NCI-H1417 (cell line): ENCODE measurements around the gene ADM.

ENCODE experiments used
- DNase-seq, 3 experiments: peaks; one replicate each; lab custom pipeline; 2025; lab: John Stamatoyannopoulos, UW

The ADM gene

DNA sequence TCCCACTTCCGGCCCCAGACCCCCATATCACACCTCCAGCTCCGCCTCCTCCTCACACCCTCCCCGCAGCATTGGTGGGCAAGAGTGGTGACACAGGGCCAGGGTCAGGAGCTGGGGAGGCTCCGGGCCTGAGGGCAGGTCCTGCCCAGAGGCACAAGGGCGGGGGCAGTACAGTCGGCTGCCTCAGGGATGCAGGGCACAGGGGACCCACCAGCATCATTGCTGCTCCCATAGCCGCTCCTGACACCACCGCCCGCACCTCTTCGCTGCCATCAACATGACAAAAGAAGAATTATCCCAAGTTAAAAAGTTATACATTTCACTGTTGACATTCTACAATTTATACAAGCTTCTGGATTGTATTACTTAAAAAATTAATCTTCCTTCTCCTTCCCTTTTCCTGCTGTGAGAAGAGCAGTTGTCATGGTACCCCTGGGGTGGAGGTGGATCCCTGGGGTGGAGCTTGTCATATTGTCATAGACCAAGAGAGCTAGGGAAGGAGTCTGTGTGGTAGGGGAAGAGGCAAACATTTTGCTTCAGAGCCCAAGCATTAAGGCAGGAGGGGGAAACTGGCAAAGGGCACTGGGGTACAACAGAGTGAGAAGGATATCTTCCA, 15.0 kb upstream of the ADM start:
- DNase-seq, result no peak

GRCh38 chr11:10291801-10292638, 12.9 kb upstream of the ADM start:
- DNase-seq, result no peak

- peak; percentile 72 to 86 (median 77) for DNase-seq
Observed at GRCh38 chr11:10293423-10294289, 11.2 kb upstream of the ADM start, which contains the start of gene SBF2. SBF2 (minus strand) TSS chr11:10294219; CDS start chr11:10294069, 150 bp downstream.

- peak in 2 of 3 experiments; percentile 73 to 78 for DNase-seq
Observed at GRCh38 chr11:10294290-10294953, 10.5 kb upstream of the ADM start.

GRCh38 chr11:10295064-10295901, 9.6 kb upstream of the ADM start:
- no peak for DNase-seq

- peak in 1 of 3 experiments; percentile 92 for DNase-seq
Observed at GRCh38 chr11:10298342-10298741, 6.5 kb upstream of the ADM start.

- DNase-seq, result no peak
Observed at GRCh38 chr11:10301656-10302358, 3.1 kb upstream of the ADM start.

DNA sequence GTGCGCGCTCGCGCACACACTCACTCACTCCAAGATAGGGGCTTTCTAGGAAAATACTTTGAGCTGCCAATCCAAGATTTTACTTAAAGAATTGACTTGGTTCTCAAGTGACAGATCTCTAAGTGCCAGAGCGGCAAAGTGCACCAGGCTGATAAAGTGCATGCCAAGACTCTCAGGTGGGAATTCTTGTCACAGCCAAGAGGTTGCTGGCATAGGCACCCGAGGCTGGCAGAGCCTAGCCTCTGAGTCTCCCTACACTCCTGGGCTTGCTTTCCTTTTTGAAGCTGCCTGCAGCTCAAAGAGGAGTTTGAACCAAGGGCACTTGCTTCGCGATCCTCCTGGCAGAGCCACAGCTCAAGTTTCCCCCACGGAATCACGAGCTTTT, 2.5 kb upstream of the ADM start:
- peak in 1 of 3 experiments; percentile 78 for DNase-seq

DNA sequence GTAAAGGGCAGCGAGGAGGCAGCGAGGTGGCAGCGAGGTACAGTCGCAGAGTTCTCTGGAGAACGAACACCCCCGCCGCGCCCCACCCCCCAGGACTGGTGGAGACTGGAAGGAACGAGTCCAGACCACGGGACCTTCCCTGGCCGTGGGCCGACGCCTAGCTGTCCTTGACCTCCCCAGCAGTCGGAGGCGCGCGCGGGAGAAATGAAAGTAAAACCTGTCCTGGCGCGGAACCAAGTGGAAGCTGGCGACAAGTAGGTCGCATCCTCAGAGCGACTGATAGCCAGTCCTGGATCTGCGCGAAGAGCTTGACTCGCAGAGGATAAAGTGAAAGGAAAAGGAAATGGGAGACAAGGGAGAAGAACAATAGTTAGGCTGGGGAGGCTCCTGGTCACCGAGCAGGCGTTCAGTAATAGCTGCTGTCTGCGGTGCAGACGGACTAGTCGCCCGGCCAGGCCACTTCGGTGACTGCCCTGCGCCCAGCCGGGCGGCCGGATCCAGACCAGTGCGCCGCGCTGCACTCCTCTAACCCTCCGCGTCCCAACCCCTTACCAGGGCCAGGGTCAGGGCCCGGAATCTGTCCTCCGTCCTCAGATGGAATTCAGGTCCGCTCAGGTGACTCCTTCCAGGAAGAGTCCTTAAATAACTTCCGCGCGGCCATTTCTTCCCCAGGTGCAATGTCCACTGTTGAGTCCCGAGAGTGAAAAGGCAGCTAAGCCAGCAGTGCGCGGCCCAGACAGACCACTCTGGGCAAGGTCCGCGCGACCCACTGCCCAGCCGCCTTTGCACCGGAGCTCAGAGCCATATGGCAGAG, 1.9 kb upstream of the ADM start:
- peak; percentile 61 to 80 (median 78) for DNase-seq

DNA sequence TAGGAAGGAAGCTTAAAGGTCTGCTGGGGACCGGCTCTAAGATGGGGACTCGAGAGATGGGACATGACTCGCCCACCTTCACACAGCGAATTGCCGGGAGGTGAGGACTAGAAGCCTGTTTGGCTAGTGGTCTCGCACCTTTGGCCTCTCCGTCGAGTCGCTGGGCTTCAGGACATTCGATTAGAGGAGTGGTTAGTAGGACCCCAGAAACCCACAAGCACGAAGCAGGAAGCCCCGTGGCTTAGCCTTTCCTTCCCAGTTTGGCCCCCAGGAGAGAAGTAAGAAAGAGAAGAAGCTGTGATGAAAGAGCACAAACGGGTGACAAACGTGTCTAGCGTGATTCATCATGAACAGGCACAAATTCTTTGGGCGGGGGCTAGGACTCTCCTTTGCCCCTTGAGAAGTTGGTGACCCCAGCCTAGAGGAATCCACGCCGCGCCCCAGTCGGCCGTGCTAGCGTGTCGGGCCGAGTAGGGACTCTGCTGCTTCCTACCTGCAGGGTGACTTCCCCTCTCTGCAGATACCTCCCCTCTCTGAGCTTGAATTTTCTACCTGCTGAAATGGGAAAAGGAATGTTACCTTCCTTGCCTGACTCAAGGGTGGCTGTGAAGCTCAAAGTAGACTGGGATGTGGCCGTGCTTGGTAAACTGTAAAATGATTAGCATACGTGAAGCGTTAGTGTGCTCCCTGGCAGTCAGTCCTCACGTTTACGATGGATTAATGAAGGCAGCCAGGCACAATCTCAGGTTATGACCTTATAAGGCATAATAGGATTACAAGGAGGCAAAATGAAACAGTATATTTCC, 1.1 kb upstream of the ADM start:
- peak; percentile 28 to 67 (median 61) for DNase-seq

DNA sequence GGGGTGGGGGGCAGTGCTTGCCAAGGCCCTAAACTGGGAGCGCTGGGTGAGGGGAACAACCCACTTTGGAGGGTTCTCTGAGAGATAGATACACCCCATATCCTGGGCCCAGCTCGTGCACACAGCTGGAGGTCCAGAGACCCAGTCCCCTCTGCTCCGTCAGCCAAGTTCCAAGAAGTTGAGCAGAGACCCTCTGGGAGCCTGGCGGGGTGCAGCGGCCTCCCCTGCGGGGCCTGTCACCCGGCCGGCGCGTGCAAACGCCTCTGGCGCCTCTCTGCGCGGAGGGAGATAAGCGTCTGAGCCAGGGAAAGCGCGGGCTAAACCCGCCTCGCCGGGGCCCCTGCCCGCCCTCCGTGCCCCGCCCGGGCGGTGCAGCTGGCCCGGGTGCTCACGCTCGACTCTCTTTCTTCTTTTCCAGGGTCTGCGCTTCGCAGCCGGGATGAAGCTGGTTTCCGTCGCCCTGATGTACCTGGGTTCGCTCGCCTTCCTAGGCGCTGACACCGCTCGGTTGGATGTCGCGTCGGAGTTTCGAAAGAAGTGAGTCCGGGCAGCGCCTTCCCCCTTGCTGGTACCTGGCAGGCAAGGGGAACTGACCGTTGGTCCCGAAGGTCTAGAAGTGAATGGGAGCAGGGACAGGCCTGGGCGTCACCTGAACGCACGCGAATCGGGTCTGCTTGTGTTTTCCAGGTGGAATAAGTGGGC, 540 bp downstream of the ADM start:
- peak; percentile 16 to 82 (median 72) for DNase-seq

- peak in 2 of 3 experiments; percentile 51 to 54 for DNase-seq
Observed at GRCh38 chr11:10305964-10306918, 1.4 kb downstream of the ADM start.

DNA sequence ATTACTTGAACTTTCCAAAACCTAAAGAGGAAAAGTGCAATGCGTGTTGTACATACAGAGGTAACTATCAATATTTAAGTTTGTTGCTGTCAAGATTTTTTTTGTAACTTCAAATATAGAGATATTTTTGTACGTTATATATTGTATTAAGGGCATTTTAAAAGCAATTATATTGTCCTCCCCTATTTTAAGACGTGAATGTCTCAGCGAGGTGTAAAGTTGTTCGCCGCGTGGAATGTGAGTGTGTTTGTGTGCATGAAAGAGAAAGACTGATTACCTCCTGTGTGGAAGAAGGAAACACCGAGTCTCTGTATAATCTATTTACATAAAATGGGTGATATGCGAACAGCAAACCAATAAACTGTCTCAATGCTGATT, 2.1 kb downstream of the ADM start:
- peak in 1 of 3 experiments; percentile 29 for DNase-seq

DNA sequence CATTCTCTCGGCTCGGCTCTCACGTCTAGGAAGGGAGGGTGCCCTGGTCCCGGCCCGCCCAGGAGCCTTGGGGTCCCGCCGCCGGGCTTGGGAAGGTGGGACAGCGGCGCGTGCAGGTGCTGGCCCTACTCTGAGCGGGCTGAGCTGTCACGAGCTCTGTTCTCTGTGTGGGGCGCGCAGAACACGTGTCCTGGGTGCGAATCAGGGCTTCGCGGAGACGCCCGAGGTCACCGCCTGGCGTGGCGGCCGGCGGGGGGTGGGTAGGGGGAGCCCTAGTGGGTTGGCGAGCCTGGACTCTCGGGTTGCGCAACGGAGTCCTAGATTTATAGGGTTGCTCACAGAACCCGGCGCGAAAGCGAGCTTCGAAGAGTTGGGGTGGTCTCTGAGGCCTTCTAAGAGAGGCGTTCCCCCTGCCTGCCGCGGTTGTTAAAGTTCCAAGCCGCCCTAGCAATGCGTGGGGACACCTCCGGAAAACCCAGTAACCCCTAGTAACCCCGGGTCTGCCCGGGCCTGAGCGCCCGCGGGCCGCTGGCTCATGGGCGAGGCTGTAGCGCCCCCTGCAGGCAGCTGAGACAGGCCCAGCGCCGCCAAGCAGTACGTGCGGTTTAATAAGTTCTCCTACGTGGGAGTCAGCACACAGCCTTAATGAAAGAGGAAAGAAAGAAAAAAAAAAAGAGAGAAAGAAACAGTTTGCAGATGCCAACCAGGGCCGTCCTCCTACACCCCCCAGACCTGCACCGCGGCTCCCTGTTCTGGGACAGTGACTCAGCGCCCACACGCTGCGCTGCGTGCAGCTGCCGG, 2.7 kb downstream of the ADM start:
- peak; percentile 62 to 85 (median 79) for DNase-seq

DNA sequence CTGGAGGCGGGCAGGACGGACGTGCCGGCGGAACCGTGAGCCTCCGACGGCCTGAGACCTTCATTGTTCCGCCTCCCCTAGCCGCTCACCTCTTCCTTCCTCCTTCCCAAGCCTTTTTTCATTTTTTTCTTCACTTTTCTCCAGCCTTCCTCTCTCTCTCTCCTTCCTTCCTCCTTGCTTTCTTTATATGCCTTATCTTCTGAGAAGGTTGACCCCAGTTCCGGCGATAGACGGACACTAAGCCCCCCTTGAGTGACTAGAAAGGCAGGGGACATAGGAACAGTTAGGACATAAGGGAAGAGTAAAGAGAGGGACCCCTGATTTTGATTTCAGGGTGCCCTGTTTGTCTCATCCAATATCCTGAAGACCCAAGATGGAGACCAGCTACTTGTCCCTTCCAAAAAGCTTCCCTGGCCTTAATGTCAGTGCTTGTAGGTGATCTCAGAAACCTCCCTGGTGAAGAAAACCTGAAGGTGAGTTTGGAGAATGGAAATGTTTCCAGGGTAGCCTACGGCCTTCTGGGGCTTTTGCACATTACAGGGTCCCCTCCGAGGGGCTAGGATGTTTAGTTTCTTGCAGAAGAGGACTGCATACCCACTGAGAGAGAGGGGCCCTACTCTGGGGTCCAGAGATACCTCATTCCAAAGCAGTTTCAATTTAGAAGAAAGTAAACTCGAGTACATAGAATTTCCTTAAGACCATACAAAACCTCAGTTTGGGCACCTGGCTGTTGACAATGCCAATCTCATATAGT, 3.5 kb downstream of the ADM start:
- no peak for DNase-seq
